ENCODE measurements around the gene PLOD3. TPM values are rescaled to one million over a fixed set of nuclear protein-coding genes. Genes with fewer than 3 reads are reported as not detected.

PLOD3 gene
- total and polyA plus RNA-seq, 2 of the 8 experiments (the other 6 are each of a cell fraction or from before 2014, with no cell fraction given): 28.4 to 47.2 TPM

- TF ChIP-seq CHD7 (IDR thresholded peaks at IDR 0.05; ENCODE audit: insufficient replicate concordance, low read length): no peak
- no peak for TF ChIP-seq RFX5 (IDR thresholded peaks at IDR 0.05; ENCODE audit: borderline replicate concordance, low read depth, low read length)
- TF ChIP-seq KDM4A (IDR thresholded peaks at IDR 0.05; ENCODE audit: low read depth, low read length, severe bottlenecking): peak; percentile 64
- peak; percentile 73 for TF ChIP-seq SAP30 (IDR thresholded peaks at IDR 0.05; ENCODE audit: insufficient read depth, insufficient replicate concordance, low read length)
- TF ChIP-seq SUZ12 (IDR thresholded peaks at IDR 0.05; ENCODE audit: low read length): peak; percentile 1; the same call in 1 of the 2 replicates
- no peak for TF ChIP-seq GABPA (IDR thresholded peaks at IDR 0.05; ENCODE audit: borderline replicate concordance, insufficient read depth, low read length)
- TF ChIP-seq RBBP5 (IDR thresholded peaks at IDR 0.05; ENCODE audit: borderline replicate concordance, low read depth, low read length): no peak
- 0 out of 2 replicates have a peak, but pooled peaks have one; percentile 10 for TF ChIP-seq PHF8 (conservative IDR thresholded peaks at IDR 0.05; ENCODE audit: low read depth, low read length)
Measured at GRCh38 chr7:101165958-101166647, 51.3 kb downstream of the PLOD3 start (continued).
